ENCODE results near the gene CLEC18A. TPM values are rescaled to one million over a fixed set of nuclear protein-coding genes. Genes with fewer than 3 reads are reported as not detected.
"Not testable (repeated sequence)": the region's sequence is repeated elsewhere in the genome, so short reads cannot be mapped to it uniquely, and the experiment has no call there.

Gene CLEC18A
- 1 to 10 TPM; 1.6 to 2.0 TPM for total RNA-seq

DNA sequence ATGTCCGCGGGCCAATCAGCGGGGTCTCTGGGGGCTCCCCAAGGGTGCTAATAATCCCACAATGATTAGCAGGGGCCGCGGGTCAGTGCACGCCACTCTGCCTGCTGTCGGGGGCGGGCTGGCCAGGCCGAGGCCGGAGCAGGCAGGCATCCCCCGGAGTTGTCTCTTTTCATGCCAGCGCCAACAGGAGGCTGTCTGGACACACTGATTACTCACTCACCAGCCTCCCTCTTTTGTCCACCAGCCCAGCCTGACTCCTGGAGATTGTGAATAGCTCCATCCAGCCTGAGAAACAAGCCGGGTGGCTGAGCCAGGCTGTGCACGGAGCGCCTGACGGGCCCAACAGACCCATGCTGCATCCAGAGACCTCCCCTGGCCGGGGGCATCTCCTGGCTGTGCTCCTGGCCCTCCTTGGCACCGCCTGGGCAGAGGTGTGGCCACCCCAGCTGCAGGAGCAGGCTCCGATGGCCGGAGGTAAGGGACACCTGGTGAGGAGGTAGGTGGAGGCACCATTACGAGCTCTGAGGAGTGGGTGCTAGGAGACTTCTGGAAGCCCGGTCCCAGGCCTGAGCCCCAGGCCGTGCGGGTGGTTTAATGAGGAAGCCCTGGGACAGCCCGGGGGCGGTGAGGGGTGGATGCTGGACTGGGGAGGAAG is at the start of gene CLEC18A:
CLEC18A (plus strand) TSS at position 318 of the 655 bp plus-strand sequence; CDS start at position 351, 33 bp downstream.
- CTCF ChIA-PET; H3K4me1 Mint-ChIP-seq; H3K9me3 Mint-ChIP-seq; H3K36me3 Mint-ChIP-seq (ENCODE audit: low read depth); H3K27me3 Mint-ChIP-seq; POLR2A ChIA-PET; H3K4me3 Mint-ChIP-seq; DNase-seq; H3K27ac Mint-ChIP-seq: not testable (repeated sequence)

DNA sequence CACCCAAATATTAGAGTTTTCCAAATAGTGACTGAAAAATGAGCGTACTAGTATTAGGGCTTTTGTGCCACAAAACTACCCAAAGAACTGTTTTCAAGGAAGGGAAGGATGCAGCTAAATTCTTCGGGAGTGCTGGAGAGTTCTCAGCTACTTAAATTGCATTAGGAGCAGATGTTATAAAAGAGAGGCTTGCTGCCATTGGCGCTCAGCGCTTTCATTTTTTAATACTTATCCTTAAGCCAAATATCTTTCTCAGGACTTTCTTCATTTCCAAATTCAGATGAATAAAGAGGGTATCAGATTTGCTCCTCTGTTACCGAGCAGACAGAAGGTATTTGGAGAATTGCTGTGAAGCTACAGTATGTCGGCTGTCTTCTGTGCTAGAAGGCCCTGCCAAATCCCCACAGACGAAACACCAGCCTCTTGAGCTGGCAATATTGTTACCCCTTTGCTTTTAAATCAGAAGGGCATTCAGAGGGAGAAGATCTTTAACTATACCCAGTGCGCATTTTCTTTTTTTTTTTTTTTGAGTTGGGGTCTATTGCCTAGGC is 47.2 kb upstream of the CLEC18A start:
- no peak for DNase-seq
- Mint-ChIP-seq H3K27ac (no peak overlapping the region), H3K9me3 (no peaks in the 10 kb centered on the region), H3K4me1 (no peaks in the 10 kb centered on the region), H3K36me3 (ENCODE audit: low read depth) (peaks cover 6% of the 10 kb centered on the region), H3K4me3 (no peak overlapping the region), H3K27me3 (no peaks in the 10 kb centered on the region)
- ChIA-PET POLR2A (no interaction called here), CTCF (no interaction called here)

- H3K36me3 Mint-ChIP-seq (ENCODE audit: low read depth): peaks cover 7% of the 10 kb centered on the region
- POLR2A ChIA-PET: no interaction called here
- no peaks in the 10 kb centered on the region for H3K27me3 Mint-ChIP-seq
- no peak overlapping the region for H3K27ac Mint-ChIP-seq
- H3K4me1 Mint-ChIP-seq: no peaks in the 10 kb centered on the region
- DNase-seq: no peak
- no peaks in the 10 kb centered on the region for H3K9me3 Mint-ChIP-seq
- no peak overlapping the region for H3K4me3 Mint-ChIP-seq
- CTCF ChIA-PET: interaction anchor here (1.4 kb wide), 1 partner anchor 26 kb away, joined by 4 read pairs; no protein-coding TSS in a partner anchor
Measured at GRCh38 chr16:69904495-69905170, 46.5 kb upstream of the CLEC18A start.

GRCh38 chr16:69905171-69905555 is 46.0 kb upstream of the CLEC18A start:
- no peaks in the 10 kb centered on the region for H3K9me3 Mint-ChIP-seq
- no peaks in the 10 kb centered on the region for H3K4me1 Mint-ChIP-seq
- no peaks in the 10 kb centered on the region for H3K27me3 Mint-ChIP-seq

GRCh38 chr16:69906838-69907401 is 44.2 kb upstream of the CLEC18A start:
- no peaks in the 10 kb centered on the region for H3K9me3 Mint-ChIP-seq
- no peak overlapping the region for H3K27ac Mint-ChIP-seq
- no peak for DNase-seq
- POLR2A ChIA-PET: no interaction called here
- H3K27me3 Mint-ChIP-seq: no peaks in the 10 kb centered on the region
- CTCF ChIA-PET: interaction anchor here (0.9 to 1.9 kb wide), 2 partner anchors 23 to 110 kb away, joined by 3 to 4 read pairs; no protein-coding TSS in a partner anchor
- H3K36me3 Mint-ChIP-seq (ENCODE audit: low read depth): peaks cover 21% of the 10 kb centered on the region
- H3K4me3 Mint-ChIP-seq: no peak overlapping the region
- H3K4me1 Mint-ChIP-seq: no peaks in the 10 kb centered on the region

More at GRCh38 chr16:69905171-69905555, 46.0 kb upstream of the CLEC18A start:
- no peak overlapping the region for H3K4me3 Mint-ChIP-seq
- peaks cover 11% of the 10 kb centered on the region for H3K36me3 Mint-ChIP-seq (ENCODE audit: low read depth)
- CTCF ChIA-PET: interaction anchor here (1.4 kb wide), 1 partner anchor 25 kb away, joined by 4 read pairs; no protein-coding TSS in a partner anchor
- DNase-seq: no peak
- no peak overlapping the region for H3K27ac Mint-ChIP-seq
- POLR2A ChIA-PET: no interaction called here

GRCh38 chr16:69909043-69909442 is 42.1 kb upstream of the CLEC18A start:
- ChIA-PET POLR2A (no interaction called here), CTCF (no interaction called here)
- Mint-ChIP-seq H3K27me3 (no peaks in the 10 kb centered on the region), H3K36me3 (ENCODE audit: low read depth) (peaks cover 21% of the 10 kb centered on the region), H3K4me3 (no peak overlapping the region), H3K4me1 (no peaks in the 10 kb centered on the region), H3K27ac (no peak overlapping the region), H3K9me3 (no peaks in the 10 kb centered on the region)
- DNase-seq: no peak

- DNase-seq: no peak
- Mint-ChIP-seq H3K4me3 (no peak overlapping the region), H3K27me3 (no peaks in the 10 kb centered on the region), H3K27ac (no peak overlapping the region), H3K36me3 (ENCODE audit: low read depth) (peaks cover 22% of the 10 kb centered on the region), H3K9me3 (no peaks in the 10 kb centered on the region), H3K4me1 (no peaks in the 10 kb centered on the region)
- POLR2A ChIA-PET: no interaction called here
- CTCF ChIA-PET: interaction anchor here (1.1 kb wide), 1 partner anchor 201 kb away, joined by 3 read pairs; no protein-coding TSS in a partner anchor
Measured at GRCh38 chr16:69909760-69910159, 41.4 kb upstream of the CLEC18A start.

DNA sequence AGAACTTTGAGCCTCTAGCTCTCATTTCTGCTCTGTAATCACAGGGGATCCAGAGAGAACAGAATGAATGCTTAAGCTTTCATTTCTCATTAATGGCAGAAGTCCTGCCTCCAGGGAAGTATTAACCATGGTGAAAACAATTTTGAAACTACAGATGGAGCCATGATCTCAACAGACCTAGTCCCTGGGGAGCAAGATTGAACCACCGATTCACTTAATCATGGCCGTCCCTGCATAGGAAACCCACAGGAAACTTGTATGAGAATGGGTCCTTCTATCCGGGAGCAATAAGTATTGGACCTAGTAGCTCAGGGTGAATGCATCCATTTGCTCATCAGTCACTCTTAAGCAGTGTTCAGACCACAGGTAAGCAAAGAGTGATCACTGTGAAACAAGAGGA is 40.2 kb upstream of the CLEC18A start:
- Mint-ChIP-seq H3K4me1 (no peaks in the 10 kb centered on the region), H3K36me3 (ENCODE audit: low read depth) (peaks cover 26% of the 10 kb centered on the region), H3K9me3 (no peaks in the 10 kb centered on the region), H3K27me3 (no peaks in the 10 kb centered on the region), H3K4me3 (no peak overlapping the region), H3K27ac (no peak overlapping the region)
- DNase-seq: no peak
- ChIA-PET POLR2A (no interaction called here), CTCF (interaction anchor here (1.0 kb wide), 1 partner anchor 115 kb away, joined by 3 read pairs; no protein-coding TSS in a partner anchor)

DNA sequence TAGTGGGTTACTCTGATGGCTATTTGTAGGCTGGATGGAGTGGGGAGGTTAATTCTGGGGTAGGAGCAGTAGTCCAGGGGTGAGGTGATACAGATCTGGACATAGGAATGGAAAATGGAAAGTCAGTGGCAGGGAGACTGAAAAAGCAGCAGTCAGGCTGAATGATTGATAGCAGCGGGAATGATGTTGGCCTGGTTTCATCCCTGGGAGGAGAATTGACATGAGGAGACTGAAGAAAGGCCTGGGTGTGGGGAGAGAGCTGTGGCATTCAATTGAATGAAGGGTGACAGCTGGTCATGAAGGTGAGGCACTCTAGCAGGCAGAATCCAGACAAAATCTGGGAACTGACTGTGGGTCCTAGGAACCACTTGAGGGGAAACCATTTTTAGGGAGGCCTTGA is 34.7 kb upstream of the CLEC18A start:
- Mint-ChIP-seq H3K36me3 (ENCODE audit: low read depth) (peaks cover 21% of the 10 kb centered on the region), H3K4me1 (no peaks in the 10 kb centered on the region), H3K9me3 (no peaks in the 10 kb centered on the region), H3K27ac (no peak overlapping the region), H3K27me3 (no peaks in the 10 kb centered on the region), H3K4me3 (no peak overlapping the region)
- CTCF ChIA-PET: interaction anchor here (0.6 to 5.2 kb wide), 3 partner anchors 14 to 95 kb away, joined by 3 to 23 read pairs (median 3); no protein-coding TSS in a partner anchor
- POLR2A ChIA-PET: no interaction called here
- no peak for DNase-seq

GRCh38 chr16:69917311-69917710 is 33.8 kb upstream of the CLEC18A start:
- H3K4me1 Mint-ChIP-seq: no peaks in the 10 kb centered on the region
- no peaks in the 10 kb centered on the region for H3K9me3 Mint-ChIP-seq
- no peaks in the 10 kb centered on the region for H3K27me3 Mint-ChIP-seq
- CTCF ChIA-PET: interaction anchor here (1.2 to 5.2 kb wide), 2 partner anchors 13 to 121 kb away, joined by 3 to 23 read pairs; no protein-coding TSS in a partner anchor
- POLR2A ChIA-PET: no interaction called here
- H3K4me3 Mint-ChIP-seq: no peak overlapping the region
- H3K27ac Mint-ChIP-seq: no peak overlapping the region
- no peak for DNase-seq
- H3K36me3 Mint-ChIP-seq (ENCODE audit: low read depth): peaks cover 22% of the 10 kb centered on the region

GRCh38 chr16:69917739-69918138 is 33.4 kb upstream of the CLEC18A start:
- ChIA-PET POLR2A (no interaction called here), CTCF (interaction anchor here (1.2 to 5.2 kb wide), 2 partner anchors 12 to 121 kb away, joined by 3 to 23 read pairs; no protein-coding TSS in a partner anchor)
- H3K36me3 Mint-ChIP-seq (ENCODE audit: low read depth): peaks cover 22% of the 10 kb centered on the region
- H3K27me3 Mint-ChIP-seq: no peaks in the 10 kb centered on the region
- no peaks in the 10 kb centered on the region for H3K4me1 Mint-ChIP-seq
- H3K4me3 Mint-ChIP-seq: no peak overlapping the region
- H3K9me3 Mint-ChIP-seq: no peaks in the 10 kb centered on the region
- no peak for DNase-seq
- H3K27ac Mint-ChIP-seq: no peak overlapping the region

GRCh38 chr16:69918241-69918640 is 32.9 kb upstream of the CLEC18A start:
- Mint-ChIP-seq H3K4me1 (no peaks in the 10 kb centered on the region), H3K9me3 (no peaks in the 10 kb centered on the region), H3K27me3 (no peaks in the 10 kb centered on the region), H3K27ac (no peak overlapping the region), H3K4me3 (no peak overlapping the region), H3K36me3 (ENCODE audit: low read depth) (peaks cover 22% of the 10 kb centered on the region)
- no peak for DNase-seq
- ChIA-PET POLR2A (no interaction called here), CTCF (interaction anchor here (1.2 to 5.2 kb wide), 2 partner anchors 12 to 122 kb away, joined by 3 to 23 read pairs; no protein-coding TSS in a partner anchor)

DNA sequence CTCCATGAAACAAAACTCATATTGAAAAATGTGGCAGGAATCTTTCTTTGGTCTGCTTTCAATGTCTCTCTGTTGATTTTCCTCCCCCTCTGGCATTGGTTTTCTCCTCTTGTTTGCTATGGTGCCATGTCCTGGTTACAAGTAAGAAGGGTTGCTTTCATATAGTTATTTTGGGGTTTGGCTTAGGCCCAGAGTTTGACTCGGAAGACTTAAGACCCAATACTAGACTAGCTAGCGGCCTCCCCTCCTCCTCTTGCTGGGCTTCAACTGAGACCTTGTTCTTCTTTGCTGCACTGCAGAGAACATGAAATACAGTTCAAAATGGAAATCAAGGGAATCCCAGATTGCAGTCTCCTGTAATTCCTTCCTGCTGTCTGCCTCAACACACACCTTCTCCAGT is 30.0 kb upstream of the CLEC18A start:
- Mint-ChIP-seq H3K27ac (no peak overlapping the region), H3K36me3 (ENCODE audit: low read depth) (peaks cover 17% of the 10 kb centered on the region), H3K27me3 (no peaks in the 10 kb centered on the region), H3K4me1 (no peaks in the 10 kb centered on the region), H3K4me3 (no peak overlapping the region), H3K9me3 (no peaks in the 10 kb centered on the region)
- CTCF ChIA-PET: interaction anchor here (5.2 kb wide), 1 partner anchor 9 kb away, joined by 23 read pairs; no protein-coding TSS in a partner anchor
- POLR2A ChIA-PET: no interaction called here
- DNase-seq: no peak

Measured in activated CD4-positive, alpha-beta memory T cell treated with anti-CD3 and anti-CD28 coated beads, Interleukin-2, amount 10 ng/mL, durations not matched to agents 7 days and 5 days (primary cell).